Inferior parietal cortex (tissue), 1 donor: ENCODE results near the gene SUSD6.

Experiments
- DNase-seq: peaks from one replicate; pipeline ENCODE4 v3.0.0-alpha.2; 2016; ENCODE audit errors: extremely low spot score

The SUSD6 gene

GRCh38 chr14:69611172-69612013, at the start of gene SUSD6:
Gene SUSD6 (plus strand): TSS chr14:69611596. CDS start chr14:69658593, 46,997 bp downstream.
- peak; percentile 83 for DNase-seq

GRCh38 chr14:69561893-69562292, 49.5 kb upstream of the SUSD6 start:
- no peak for DNase-seq

GRCh38 chr14:69567563-69567962, 43.8 kb upstream of the SUSD6 start:
- DNase-seq, result no peak

GRCh38 chr14:69569859-69570258, 41.5 kb upstream of the SUSD6 start:
- DNase-seq, result no peak

GRCh38 chr14:69570836-69571330, 40.5 kb upstream of the SUSD6 start:
- DNase-seq, result no peak

- no peak for DNase-seq
Observed at GRCh38 chr14:69571449-69572029, 39.9 kb upstream of the SUSD6 start.

- DNase-seq, result no peak
Observed at GRCh38 chr14:69572030-69572840, 39.2 kb upstream of the SUSD6 start.

- DNase-seq, result no peak
Observed at GRCh38 chr14:69572841-69573135, 38.6 kb upstream of the SUSD6 start.

GRCh38 chr14:69573205-69573830, 38.1 kb upstream of the SUSD6 start:
- DNase-seq, result no peak

- no peak for DNase-seq
Observed at GRCh38 chr14:69573831-69574262, 37.5 kb upstream of the SUSD6 start.

- peak; percentile 68 for DNase-seq
Observed at GRCh38 chr14:69574263-69574953, 37.0 kb upstream of the SUSD6 start, which contains the start of gene CCDC177. Gene CCDC177 (minus strand): TSS chr14:69574871. CDS start chr14:69573622, 1,249 bp downstream.

GRCh38 chr14:69574954-69575295, 36.5 kb upstream of the SUSD6 start:
- no peak for DNase-seq

GRCh38 chr14:69579476-69579875, 31.9 kb upstream of the SUSD6 start:
- no peak for DNase-seq

- peak; percentile 32 for DNase-seq
Observed at GRCh38 chr14:69580009-69580577, 31.3 kb upstream of the SUSD6 start.

- no peak for DNase-seq
Observed at GRCh38 chr14:69581316-69581935, 30.0 kb upstream of the SUSD6 start.

- DNase-seq, result no peak
Observed at GRCh38 chr14:69582212-69582611, 29.2 kb upstream of the SUSD6 start.

GRCh38 chr14:69582829-69583228, 28.6 kb upstream of the SUSD6 start:
- DNase-seq, result no peak

GRCh38 chr14:69584389-69584788, 27.0 kb upstream of the SUSD6 start:
- DNase-seq, result no peak

- DNase-seq, result no peak
Observed at GRCh38 chr14:69586404-69586803, 25.0 kb upstream of the SUSD6 start.

GRCh38 chr14:69587389-69587788, 24.0 kb upstream of the SUSD6 start:
- no peak for DNase-seq

- DNase-seq, result no peak
Observed at GRCh38 chr14:69591317-69591716, 20.1 kb upstream of the SUSD6 start.
